Left ventricle myocardium inferior (tissue), 1 donor: ENCODE measurements around the gene SMG7. TPM values are rescaled to one million over a fixed set of nuclear protein-coding genes. Genes with fewer than 3 reads are reported as not detected.

Source experiments
- DNase-seq: peaks from one replicate; pipeline ENCODE4 v3.0.0-alpha.2; 2020
- H3K27ac ChIP-seq: fragments of 200-600 bp; replicated peaks from 2 replicates; pipeline ENCODE4 v1.8.0; 2021
- H3K27me3 ChIP-seq: fragments of 200-600 bp; 2 replicates; pipeline ENCODE4 v1.8.0; 2021; ENCODE audit warnings: low read depth
- H3K36me3 ChIP-seq: fragments of 200-600 bp; 2 replicates; pipeline ENCODE4 v1.8.0; 2021
- H3K4me1 ChIP-seq: fragments of 200-600 bp; 2 replicates; pipeline ENCODE4 v1.8.0; 2021
- H3K4me3 ChIP-seq: fragments of 200-600 bp; 2 replicates; pipeline ENCODE4 v1.8.0; 2021; ENCODE audit warnings: mild to moderate bottlenecking, moderate library complexity
- H3K9me3 ChIP-seq: fragments of 200-600 bp; replicated peaks from 2 replicates; pipeline ENCODE4 v1.8.0; 2021
- intact Hi-C: fragments of 100-400 bp; cut with micrococcal nuclease; formaldehyde crosslinking; loops from one replicate; pipeline ENCODE4 v1.11.0; 2022
- total RNA-seq: library from RNA; stranded (reverse); fragmentation: NEBNext Ultra II Directional; extraction: Animal tissue kit (Norgen Biotek cat#: 25700); gene quantifications from one replicate; pipeline ENCODE4 v1.2.1, GENCODE V29; 2021
- TF ChIP-seq, protein P1 (sequence below): fragments of 200-600 bp; IDR thresholded peaks from 2 replicates; pipeline ENCODE4 v1.8.0; 2021; ENCODE audit warnings: antibody characterized with exemption, mild to moderate bottlenecking, borderline replicate concordance
- donor health status: DM: no; HTN: yes; CAD: no; lungs with severe emphysema.

SMG7 gene
- total RNA-seq, 1 donor from 2014 or later, result 41.6 TPM

DNA sequence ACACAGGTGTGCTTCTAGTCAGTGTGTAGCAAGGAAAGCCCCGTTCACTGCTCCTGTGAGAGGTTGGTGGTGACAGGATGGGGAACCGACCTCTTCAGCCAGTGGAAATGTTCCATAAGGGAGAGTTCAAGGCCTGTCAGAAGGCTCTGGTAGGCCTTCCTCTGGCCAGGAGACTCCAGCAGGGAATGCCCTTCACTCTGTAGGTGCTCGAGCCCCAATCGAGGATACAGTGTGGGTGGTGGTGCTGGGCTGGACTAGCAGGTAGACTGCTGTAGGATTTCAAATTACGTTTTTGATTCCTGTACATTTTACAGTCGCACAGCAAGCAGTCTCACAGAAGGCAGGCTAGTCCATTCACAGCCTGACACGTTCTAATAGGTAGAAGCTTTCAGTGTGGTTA lies 80.1 kb downstream of the SMG7 start:
- Histone ChIP-seq H3K9me3 (no peaks in the 10 kb centered on the region), H3K27me3 (no peaks in the 10 kb centered on the region), H3K36me3 (peaks cover 79% of the 10 kb centered on the region), H3K27ac (peak overlapping the region; percentile 17), H3K4me1 (peaks cover 12% of the 10 kb centered on the region), H3K4me3 (no peak overlapping the region)
- TF ChIP-seq, protein P1, sequence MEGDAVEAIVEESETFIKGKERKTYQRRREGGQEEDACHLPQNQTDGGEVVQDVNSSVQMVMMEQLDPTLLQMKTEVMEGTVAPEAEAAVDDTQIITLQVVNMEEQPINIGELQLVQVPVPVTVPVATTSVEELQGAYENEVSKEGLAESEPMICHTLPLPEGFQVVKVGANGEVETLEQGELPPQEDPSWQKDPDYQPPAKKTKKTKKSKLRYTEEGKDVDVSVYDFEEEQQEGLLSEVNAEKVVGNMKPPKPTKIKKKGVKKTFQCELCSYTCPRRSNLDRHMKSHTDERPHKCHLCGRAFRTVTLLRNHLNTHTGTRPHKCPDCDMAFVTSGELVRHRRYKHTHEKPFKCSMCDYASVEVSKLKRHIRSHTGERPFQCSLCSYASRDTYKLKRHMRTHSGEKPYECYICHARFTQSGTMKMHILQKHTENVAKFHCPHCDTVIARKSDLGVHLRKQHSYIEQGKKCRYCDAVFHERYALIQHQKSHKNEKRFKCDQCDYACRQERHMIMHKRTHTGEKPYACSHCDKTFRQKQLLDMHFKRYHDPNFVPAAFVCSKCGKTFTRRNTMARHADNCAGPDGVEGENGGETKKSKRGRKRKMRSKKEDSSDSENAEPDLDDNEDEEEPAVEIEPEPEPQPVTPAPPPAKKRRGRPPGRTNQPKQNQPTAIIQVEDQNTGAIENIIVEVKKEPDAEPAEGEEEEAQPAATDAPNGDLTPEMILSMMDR, result no peak
- intact Hi-C loops, result no loop called here
- DNase-seq, result no peak

DNA sequence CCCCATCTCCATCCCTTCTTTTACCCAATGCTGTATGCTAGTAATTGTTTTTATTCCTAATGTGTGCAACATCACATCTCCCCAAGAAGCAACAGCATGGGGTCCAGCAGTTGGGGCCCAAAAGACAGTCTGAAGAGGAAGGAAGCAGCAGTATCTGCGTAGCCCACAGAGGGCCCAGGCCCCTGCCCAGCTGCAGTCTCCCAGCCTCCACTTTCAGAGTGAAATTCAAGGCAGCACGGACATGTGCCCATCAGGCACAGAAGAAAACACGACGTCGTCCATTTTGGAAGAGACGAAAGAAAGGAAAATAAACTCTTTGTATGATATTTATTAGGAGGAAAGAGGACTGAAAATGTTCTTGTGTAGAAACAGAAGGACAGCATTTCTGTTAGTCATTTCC lies 80.6 kb downstream of the SMG7 start:
- intact Hi-C loops, result no loop called here
- Histone ChIP-seq H3K27ac (peak overlapping the region; percentile 17), H3K9me3 (no peaks in the 10 kb centered on the region), H3K4me1 (peaks cover 12% of the 10 kb centered on the region), H3K36me3 (peaks cover 75% of the 10 kb centered on the region), H3K4me3 (no peak overlapping the region), H3K27me3 (no peaks in the 10 kb centered on the region)
- TF ChIP-seq, protein P1, result no peak
- DNase-seq, result no peak

DNA sequence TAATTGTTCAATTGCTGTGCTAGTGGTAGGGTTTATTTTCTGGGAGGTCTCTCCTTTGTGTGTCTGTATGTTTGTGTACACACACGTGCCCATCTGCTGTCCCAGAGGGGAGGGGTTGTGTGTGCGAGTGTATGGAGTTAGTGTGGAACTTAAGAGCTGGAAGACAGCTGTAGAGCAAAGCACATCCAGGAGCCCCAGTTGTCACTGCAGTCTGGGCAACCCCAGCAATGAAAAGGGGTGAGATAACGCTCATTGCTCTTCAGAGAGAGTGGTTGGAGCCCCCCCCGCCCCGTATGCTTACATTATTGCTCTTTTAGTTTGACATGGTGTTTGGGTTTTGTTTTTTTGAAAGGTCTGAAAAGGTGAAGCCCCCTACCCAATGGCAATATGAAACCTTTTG lies 81.0 kb downstream of the SMG7 start:
- intact Hi-C loops, result no loop called here
- no peak overlapping the region for H3K4me3 ChIP-seq
- H3K36me3 ChIP-seq, result peaks cover 70% of the 10 kb centered on the region
- TF ChIP-seq, protein P1, result no peak
- DNase-seq, result no peak
- no peak overlapping the region for H3K27ac ChIP-seq
- peaks cover 12% of the 10 kb centered on the region for H3K4me1 ChIP-seq
- H3K27me3 ChIP-seq, result no peaks in the 10 kb centered on the region
- no peaks in the 10 kb centered on the region for H3K9me3 ChIP-seq

- intact Hi-C loops, result no loop called here
- no peak overlapping the region for H3K27ac ChIP-seq
- peaks cover 12% of the 10 kb centered on the region for H3K4me1 ChIP-seq
- peaks cover 66% of the 10 kb centered on the region for H3K36me3 ChIP-seq
- no peak overlapping the region for H3K4me3 ChIP-seq
- no peaks in the 10 kb centered on the region for H3K9me3 ChIP-seq
- DNase-seq, result no peak
- no peaks in the 10 kb centered on the region for H3K27me3 ChIP-seq
- TF ChIP-seq, protein P1, result no peak
Observed at GRCh38 chr1:183553764-183554163, 81.5 kb downstream of the SMG7 start.

DNA sequence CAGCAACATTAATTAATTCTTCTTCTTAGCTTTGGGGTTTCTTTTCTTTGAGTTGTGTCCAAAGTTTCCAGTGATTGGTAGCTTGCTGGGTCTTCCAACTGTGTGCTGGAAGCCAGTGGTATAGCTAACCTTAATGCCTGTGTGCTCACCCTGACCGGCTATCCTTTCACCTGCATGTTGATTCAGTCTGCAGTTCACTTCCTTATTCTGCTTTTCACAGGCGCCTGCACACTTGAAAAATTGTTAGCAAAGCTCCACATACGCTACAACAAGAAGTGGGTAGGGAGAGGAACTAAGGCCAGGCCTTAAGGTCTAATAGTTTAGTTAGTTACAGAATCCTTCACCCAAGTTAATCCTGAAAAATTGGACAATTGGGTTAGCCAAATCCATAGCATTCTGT lies 82.3 kb downstream of the SMG7 start:
- TF ChIP-seq, protein P1, result no peak

DNA sequence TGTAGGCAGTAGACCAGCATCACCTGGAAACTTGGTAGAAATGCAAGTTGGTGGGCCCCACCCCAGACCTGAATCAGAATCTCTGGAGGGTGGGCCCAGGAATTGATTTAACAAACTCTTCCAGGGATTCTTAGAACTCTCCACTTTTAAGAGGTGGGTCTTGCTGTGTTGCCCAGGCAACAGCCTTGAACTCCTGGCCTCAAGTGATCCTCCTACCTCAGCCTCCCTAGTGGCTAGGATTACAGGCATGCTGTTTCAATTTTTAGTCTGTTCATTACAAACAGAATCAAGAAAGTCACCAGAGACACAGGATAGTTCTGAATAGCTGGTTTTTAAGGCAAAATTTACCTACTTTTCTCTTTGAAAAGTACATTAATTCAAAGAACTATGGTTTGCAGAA lies 86.8 kb downstream of the SMG7 start:
- H3K9me3 ChIP-seq, result no peaks in the 10 kb centered on the region
- H3K4me1 ChIP-seq, result no peaks in the 10 kb centered on the region
- H3K27me3 ChIP-seq, result no peaks in the 10 kb centered on the region
- H3K36me3 ChIP-seq, result peaks cover 14% of the 10 kb centered on the region
- no peak for DNase-seq
- no peak overlapping the region for H3K27ac ChIP-seq
- TF ChIP-seq, protein P1, result no peak
- intact Hi-C loops, result no loop called here
- H3K4me3 ChIP-seq, result no peak overlapping the region

More for the DNA sequence above, 82.3 kb downstream of the SMG7 start:
- H3K4me3 ChIP-seq, result no peak overlapping the region
- no peak for DNase-seq
- H3K36me3 ChIP-seq, result peaks cover 58% of the 10 kb centered on the region
- H3K9me3 ChIP-seq, result no peaks in the 10 kb centered on the region
- peaks cover 12% of the 10 kb centered on the region for H3K4me1 ChIP-seq
- intact Hi-C loops, result no loop called here
- H3K27me3 ChIP-seq, result no peaks in the 10 kb centered on the region
- H3K27ac ChIP-seq, result no peak overlapping the region
